Suprapubic skin (tissue), 3 donors: ENCODE data around the gene LOXHD1.

Source experiments
- CTCF ChIP-seq, 2 donors: fragments of 200-600 bp in 1 of 2; fragments of 450-650 bp in 1 of 2; sonication (generic) in 1 of 2; IDR thresholded peaks; one replicate each; pipeline ENCODE4 v1.5.1; 2016 to 2019; ENCODE audit warnings: antibody characterized with exemption in 2 of 2, mild to moderate bottlenecking in 1 of 2, moderate library complexity in 1 of 2
- POLR2AphosphoS5 ChIP-seq, 3 donors: sonication (generic); formaldehyde crosslinking; IDR thresholded peaks; one replicate each; pipeline ENCODE4 v1.6.1; 2017; ENCODE audit warnings: antibody characterized with exemption in 3 of 3

- TF ChIP-seq POLR2AphosphoS5 (IDR thresholded peaks at IDR 0.05) (no peak), CTCF (IDR thresholded peaks at IDR 0.05) (no peak)
Observed at GRCh38 chr18:46556590-46557206, 100.3 kb downstream of the LOXHD1 start.
